H1 (cell line): Measurements from ENCODE around the gene SIRT5.

Experiments
- CTCF ChIP-seq, 3 experiments: IDR thresholded peaks; 1 replicate in 2 of 3; 2 replicates in 1 of 3; pipeline versions ENCODE4 v1.5.1 to v1.6.1; 2011; ENCODE audit warnings: low read length in 3 of 3, mild to moderate bottlenecking in 3 of 3, inconsistent platforms in 2 of 3, low read depth in 1 of 3, moderate library complexity in 1 of 3; ENCODE audit not compliant: insufficient read depth in 1 of 3; ENCODE audit errors: control extremely low read depth in 1 of 3
- POLR2AphosphoS5 ChIP-seq: IDR thresholded peaks from 2 replicates; pipeline ENCODE4 v1.6.1; 2011; ENCODE audit warnings: low read depth, low read length
- RXRA ChIP-seq: IDR thresholded peaks from 2 replicates; pipeline ENCODE4 v1.6.1; 2011; ENCODE audit warnings: low read depth, mild to moderate bottlenecking, low read length, moderate library complexity; ENCODE audit not compliant: insufficient read depth

GRCh38 chr6:13539572-13539971 lies 34.8 kb upstream of the SIRT5 start:
- TF ChIP-seq POLR2AphosphoS5 = no peak
- TF ChIP-seq RXRA = no peak
- no peak for TF ChIP-seq CTCF (IDR thresholded peaks at IDR 0.05; ENCODE audit: control extremely low read depth in 1 of 3, insufficient read depth in 1 of 3, low read depth in 1 of 3, low read length in 3 of 3)
